Omental fat pad (tissue), 4 donors: Measurements from ENCODE around the gene CAMK2D. TPM values are rescaled to one million over a fixed set of nuclear protein-coding genes. Genes with fewer than 3 reads are reported as not detected.

Source experiments
- ATAC-seq: fragments of 150-250 bp; one replicate; pipeline ENCODE4 v1.9.1; 2016; ENCODE audit warnings: mild to moderate bottlenecking, moderate library complexity; ENCODE audit not compliant: low FRiP score
- DNase-seq: peaks from one replicate; pipeline ENCODE4 v3.0.0-alpha.2; 2019; ENCODE audit warnings: low spot score
- total RNA-seq, 4 donors: library from RNA; depleted of rRNA; stranded (reverse); fragments of >200 nt; gene quantifications; one replicate each; pipeline ENCODE4 v1.1.0, GENCODE V29; 2016
- TF ChIP-seq, protein P1 (sequence below), 3 donors: fragments of 450-650 bp; IDR thresholded peaks; one replicate each; pipeline ENCODE4 v1.5.1; 2016 to 2017; ENCODE audit warnings: antibody characterized with exemption in 3 of 3, mild to moderate bottlenecking in 3 of 3, moderate library complexity in 2 of 3

The CAMK2D gene
- total RNA-seq, 4 donors from 2014 or later, result 78.7 to 86.1 (median 83.2) TPM

DNA sequence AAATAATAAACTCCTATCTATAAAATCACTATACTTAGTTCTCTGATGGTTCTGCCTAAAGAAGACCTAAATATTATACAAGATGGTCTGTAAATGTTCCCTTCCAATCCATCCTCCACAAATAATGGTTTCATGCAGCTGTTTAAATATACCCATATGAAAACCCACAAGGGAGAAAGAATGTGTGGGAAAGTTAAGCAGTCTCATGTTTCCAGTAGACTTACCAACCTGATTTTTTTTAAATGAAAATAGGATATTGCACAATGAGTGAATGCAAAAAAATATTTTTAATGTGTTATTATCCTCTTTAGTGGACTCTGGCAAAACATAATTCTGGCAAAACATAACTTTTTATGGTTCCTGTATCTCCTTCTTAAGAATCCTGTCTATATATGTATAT is 23.3 kb downstream of the CAMK2D start:
- no peak for ATAC-seq
- no peak for DNase-seq
- TF ChIP-seq, protein P1, sequence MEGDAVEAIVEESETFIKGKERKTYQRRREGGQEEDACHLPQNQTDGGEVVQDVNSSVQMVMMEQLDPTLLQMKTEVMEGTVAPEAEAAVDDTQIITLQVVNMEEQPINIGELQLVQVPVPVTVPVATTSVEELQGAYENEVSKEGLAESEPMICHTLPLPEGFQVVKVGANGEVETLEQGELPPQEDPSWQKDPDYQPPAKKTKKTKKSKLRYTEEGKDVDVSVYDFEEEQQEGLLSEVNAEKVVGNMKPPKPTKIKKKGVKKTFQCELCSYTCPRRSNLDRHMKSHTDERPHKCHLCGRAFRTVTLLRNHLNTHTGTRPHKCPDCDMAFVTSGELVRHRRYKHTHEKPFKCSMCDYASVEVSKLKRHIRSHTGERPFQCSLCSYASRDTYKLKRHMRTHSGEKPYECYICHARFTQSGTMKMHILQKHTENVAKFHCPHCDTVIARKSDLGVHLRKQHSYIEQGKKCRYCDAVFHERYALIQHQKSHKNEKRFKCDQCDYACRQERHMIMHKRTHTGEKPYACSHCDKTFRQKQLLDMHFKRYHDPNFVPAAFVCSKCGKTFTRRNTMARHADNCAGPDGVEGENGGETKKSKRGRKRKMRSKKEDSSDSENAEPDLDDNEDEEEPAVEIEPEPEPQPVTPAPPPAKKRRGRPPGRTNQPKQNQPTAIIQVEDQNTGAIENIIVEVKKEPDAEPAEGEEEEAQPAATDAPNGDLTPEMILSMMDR (IDR thresholded peaks at IDR 0.05), result no peak

DNA sequence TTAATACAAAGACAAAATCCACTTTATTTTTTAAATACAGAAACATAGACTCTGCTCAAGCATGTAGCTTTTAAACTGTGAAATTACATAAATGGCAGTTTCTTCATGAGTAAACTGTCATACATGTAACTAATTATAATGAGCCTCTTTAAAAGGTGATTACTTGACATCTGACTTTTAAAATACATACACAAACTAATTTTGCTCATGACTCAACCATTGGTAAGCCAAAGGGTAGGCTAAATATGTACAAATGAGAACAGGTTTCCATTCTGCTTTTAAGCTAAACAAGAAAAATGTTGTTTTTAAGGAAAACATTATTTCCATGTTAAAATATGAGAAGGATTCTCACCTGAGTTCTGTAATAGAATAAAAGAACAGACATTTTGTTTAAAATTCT is 27.9 kb downstream of the CAMK2D start:
- DNase-seq (no peak), ATAC-seq (no peak)
- TF ChIP-seq, protein P1 (IDR thresholded peaks at IDR 0.05), result no peak

- TF ChIP-seq, protein P1 (IDR thresholded peaks at IDR 0.05), result no peak
- no peak for DNase-seq
- ATAC-seq, result no peak
Measured at GRCh38 chr4:113732967-113733527, 28.5 kb downstream of the CAMK2D start.

GRCh38 chr4:113730467-113731216 is 30.9 kb downstream of the CAMK2D start:
- TF ChIP-seq, protein P1 (IDR thresholded peaks at IDR 0.05), result no peak
- no peak for ATAC-seq

DNA sequence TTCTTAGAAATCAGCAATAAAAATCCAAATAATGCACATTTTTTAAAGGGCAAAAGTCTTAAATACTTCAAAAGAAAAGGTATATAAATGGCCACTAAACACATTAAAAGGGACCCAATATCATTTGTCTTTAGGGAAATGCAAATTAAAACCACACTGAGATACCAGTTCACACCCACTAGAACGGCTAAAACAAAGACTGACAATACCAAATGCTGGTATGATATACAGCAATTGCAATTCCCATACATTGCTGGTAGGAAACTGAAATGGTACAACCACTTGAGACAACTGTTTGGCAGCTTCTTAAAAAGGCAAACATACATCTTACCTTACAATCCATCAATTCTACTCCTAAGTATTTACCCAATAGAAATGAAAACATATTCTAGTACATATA is 33.7 kb downstream of the CAMK2D start:
- DNase-seq, result no peak
- TF ChIP-seq, protein P1 (IDR thresholded peaks at IDR 0.05), result no peak
- no peak for ATAC-seq

More at GRCh38 chr4:113730467-113731216, 30.9 kb downstream of the CAMK2D start:
- no peak for DNase-seq

DNA sequence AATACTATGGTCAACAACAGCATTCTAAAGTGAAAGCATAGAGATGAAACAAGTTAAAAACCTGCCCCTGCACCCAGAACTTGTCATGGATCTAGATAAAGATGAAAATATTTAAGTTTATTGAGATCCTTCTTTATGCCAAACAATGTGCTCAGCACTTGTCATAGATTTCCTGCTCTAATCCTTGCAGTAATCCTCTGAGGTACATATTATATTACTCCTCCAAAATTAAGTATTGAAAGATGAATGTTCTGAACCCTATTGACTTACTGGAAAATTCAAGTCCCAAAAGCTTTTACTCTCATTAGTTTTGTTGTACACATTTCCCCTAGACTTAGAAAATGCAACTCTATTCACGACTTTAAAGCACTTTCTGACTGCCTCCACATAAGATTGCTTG is 35.6 kb downstream of the CAMK2D start:
- no peak for ATAC-seq
- TF ChIP-seq, protein P1 (IDR thresholded peaks at IDR 0.05), result no peak
- no peak for DNase-seq

DNA sequence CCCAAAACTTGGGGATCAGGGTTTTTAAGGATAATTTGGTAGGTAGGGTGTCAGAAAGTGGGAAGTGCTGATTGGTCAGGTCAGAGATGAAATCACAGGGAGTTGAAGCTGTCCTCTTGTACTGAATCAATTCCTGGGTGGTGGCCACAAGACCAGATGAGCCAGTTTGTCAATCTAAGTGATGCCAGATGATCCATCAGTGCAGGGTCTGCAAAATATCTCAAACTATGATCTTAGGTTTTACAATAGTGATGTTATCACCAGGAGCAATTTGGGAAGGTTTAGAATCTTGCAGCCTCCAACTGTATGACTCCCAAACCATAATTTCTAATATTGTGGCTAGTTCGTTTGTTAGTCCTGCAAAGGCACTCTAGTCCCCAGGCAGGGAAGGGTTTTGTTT is 43.3 kb downstream of the CAMK2D start:
- DNase-seq, result no peak
- no peak for ATAC-seq
- TF ChIP-seq, protein P1 (IDR thresholded peaks at IDR 0.05), result no peak
